Measurements from ENCODE around the gene GALNT16.

DNA sequence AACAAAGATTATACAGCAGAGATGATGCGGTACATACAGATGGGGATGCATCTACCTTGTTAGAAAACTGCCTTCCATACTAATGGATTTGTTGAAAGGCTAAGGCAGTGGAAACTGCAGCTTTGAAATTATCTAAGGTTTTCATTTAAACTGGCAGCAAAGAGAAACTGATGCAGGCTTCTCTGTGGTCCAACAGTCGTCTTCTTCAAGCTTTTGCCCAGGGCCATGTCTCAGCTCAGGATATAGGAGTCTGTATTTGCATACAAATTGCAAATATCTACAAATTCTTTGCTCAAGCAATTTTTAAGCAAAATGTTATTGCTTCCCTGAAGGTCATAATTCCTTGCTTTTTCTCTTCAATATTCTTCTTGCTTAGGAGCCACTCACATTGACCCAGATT lies 104.4 kb downstream of the GALNT16 start:
- TF ChIP-seq SIN3A (IDR thresholded peaks at IDR 0.05; ENCODE audit: borderline replicate concordance, insufficient read depth, low read length), result no peak
- TF ChIP-seq, protein P1, sequence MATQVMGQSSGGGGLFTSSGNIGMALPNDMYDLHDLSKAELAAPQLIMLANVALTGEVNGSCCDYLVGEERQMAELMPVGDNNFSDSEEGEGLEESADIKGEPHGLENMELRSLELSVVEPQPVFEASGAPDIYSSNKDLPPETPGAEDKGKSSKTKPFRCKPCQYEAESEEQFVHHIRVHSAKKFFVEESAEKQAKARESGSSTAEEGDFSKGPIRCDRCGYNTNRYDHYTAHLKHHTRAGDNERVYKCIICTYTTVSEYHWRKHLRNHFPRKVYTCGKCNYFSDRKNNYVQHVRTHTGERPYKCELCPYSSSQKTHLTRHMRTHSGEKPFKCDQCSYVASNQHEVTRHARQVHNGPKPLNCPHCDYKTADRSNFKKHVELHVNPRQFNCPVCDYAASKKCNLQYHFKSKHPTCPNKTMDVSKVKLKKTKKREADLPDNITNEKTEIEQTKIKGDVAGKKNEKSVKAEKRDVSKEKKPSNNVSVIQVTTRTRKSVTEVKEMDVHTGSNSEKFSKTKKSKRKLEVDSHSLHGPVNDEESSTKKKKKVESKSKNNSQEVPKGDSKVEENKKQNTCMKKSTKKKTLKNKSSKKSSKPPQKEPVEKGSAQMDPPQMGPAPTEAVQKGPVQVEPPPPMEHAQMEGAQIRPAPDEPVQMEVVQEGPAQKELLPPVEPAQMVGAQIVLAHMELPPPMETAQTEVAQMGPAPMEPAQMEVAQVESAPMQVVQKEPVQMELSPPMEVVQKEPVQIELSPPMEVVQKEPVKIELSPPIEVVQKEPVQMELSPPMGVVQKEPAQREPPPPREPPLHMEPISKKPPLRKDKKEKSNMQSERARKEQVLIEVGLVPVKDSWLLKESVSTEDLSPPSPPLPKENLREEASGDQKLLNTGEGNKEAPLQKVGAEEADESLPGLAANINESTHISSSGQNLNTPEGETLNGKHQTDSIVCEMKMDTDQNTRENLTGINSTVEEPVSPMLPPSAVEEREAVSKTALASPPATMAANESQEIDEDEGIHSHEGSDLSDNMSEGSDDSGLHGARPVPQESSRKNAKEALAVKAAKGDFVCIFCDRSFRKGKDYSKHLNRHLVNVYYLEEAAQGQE (IDR thresholded peaks at IDR 0.05; ENCODE audit: insufficient read depth in 1 of 2, low read depth in 2 of 2, low read length in 2 of 2), result no peak

All from PFSK-1 (cell line).